Measurements from ENCODE around the gene IL19.

DNA sequence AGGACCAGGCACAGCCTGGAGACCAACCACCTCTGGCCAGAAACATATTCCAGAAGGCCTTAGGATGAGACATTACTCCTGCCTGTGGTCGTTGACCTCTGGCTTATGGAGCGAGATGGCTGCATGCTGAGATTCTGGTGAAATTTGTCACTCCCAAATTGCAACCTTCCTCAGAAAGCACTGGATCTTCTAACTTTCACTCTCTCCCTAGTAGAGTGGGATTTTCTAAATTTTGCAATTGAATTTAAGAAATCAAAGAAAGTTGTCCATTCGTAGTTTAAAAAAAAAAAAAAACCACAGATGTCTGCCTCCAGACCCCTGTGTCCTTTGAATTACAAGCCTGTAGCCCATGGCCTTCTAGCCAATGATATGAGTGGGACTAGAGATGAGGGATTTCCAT lies 30.3 kb downstream of the IL19 start:
- TF ChIP-seq BACH2 (CRISPR knock-in tag; IDR thresholded peaks at IDR 0.05; ENCODE audit: borderline replicate concordance): no peak
- TF ChIP-seq GLIS3 (CRISPR knock-in tag; IDR thresholded peaks at IDR 0.05): no peak
- TF ChIP-seq CSDC2 (CRISPR knock-in tag; IDR thresholded peaks at IDR 0.05): no peak
- TF ChIP-seq PATZ1 (CRISPR knock-in tag; IDR thresholded peaks at IDR 0.05; ENCODE audit: borderline replicate concordance): no peak
- TF ChIP-seq CSRNP3 (CRISPR knock-in tag; IDR thresholded peaks at IDR 0.05): no peak
- no peak for TF ChIP-seq ARNTL (CRISPR knock-in tag; IDR thresholded peaks at IDR 0.05; ENCODE audit: borderline replicate concordance, low read depth)
- no peak for TF ChIP-seq TCF4 (CRISPR knock-in tag; IDR thresholded peaks at IDR 0.05; ENCODE audit: borderline replicate concordance)
- TF ChIP-seq ESRRG (CRISPR knock-in tag; IDR thresholded peaks at IDR 0.05): no peak
- TF ChIP-seq TSHZ2 (CRISPR knock-in tag; IDR thresholded peaks at IDR 0.05): no peak
- no peak for TF ChIP-seq SNAI2 (CRISPR knock-in tag; IDR thresholded peaks at IDR 0.05)
